ENCODE data around the gene TEAD1. TPM values are rescaled to one million over a fixed set of nuclear protein-coding genes. Genes with fewer than 3 reads are reported as not detected.

Gene TEAD1
- total and polyA plus RNA-seq, 10 of the 15 experiments (the other 5 are each of a cell fraction or from before 2014, with no cell fraction given), result 0.01 to 0.59 (median 0.04) TPM; not detected in 6

GRCh38 chr11:12798609-12799011, 124.4 kb downstream of the TEAD1 start:
- FAIRE-seq (no peak), DNase-seq (ENCODE audit: low read depth, low spot score) (no peak), ATAC-seq (no peak)
- ChIA-PET RAD21 (ENCODE audit: unreplicated experiment) (no interaction called here), CTCF (no interaction called here), POLR2A (no interaction called here), SMC1A (ENCODE audit: uncharacterized antibody, unreplicated experiment) (no interaction called here)
- H3K27ac ChIP-seq (ENCODE audit: control insufficient read depth, insufficient read depth), result no peak overlapping the region
- H3K9me3 ChIP-seq (replicated peaks; ENCODE audit: control insufficient read depth, insufficient read depth, low read length), result no peaks in the 10 kb centered on the region
- H3K79me2 ChIP-seq (ENCODE audit: control insufficient read depth, insufficient read depth, low read length), result no peaks in the 10 kb centered on the region
- no TSS peak for BruUV-seq (replicated peaks)
- TF ChIP-seq SIN3A (IDR thresholded peaks at IDR 0.05; ENCODE audit: low read depth, low read length) (no peak), ZBTB4 (CRISPR knock-in tag; IDR thresholded peaks at IDR 0.05) (no peak), LARP7 (IDR thresholded peaks at IDR 0.05) (no peak), RUNX3 (IDR thresholded peaks at IDR 0.05; ENCODE audit: low read length) (no peak), SREBF1 (IDR thresholded peaks at IDR 0.05; ENCODE audit: low read length) (no peak), PAX5 (IDR thresholded peaks at IDR 0.05; ENCODE audit: borderline replicate concordance, low read depth, low read length) (no peak), NFIC (IDR thresholded peaks at IDR 0.05; ENCODE audit: low read depth, low read length) (no peak), ZNF24 (IDR thresholded peaks at IDR 0.05) (no peak), NR2C2 (IDR thresholded peaks at IDR 0.05; ENCODE audit: borderline replicate concordance, control insufficient read depth, insufficient read length, low read depth) (no peak), RAD21 (IDR thresholded peaks at IDR 0.05; ENCODE audit: insufficient read depth, low read depth, low read length) (no peak), YBX1 (IDR thresholded peaks at IDR 0.05) (no peak), ZNF274 (IDR thresholded peaks at IDR 0.05; ENCODE audit: insufficient read depth, insufficient read length) (no peak), GABPA (IDR thresholded peaks at IDR 0.05; ENCODE audit: low read depth) (no peak), RBBP5 (conservative IDR thresholded peaks at IDR 0.05) (no peak), WRNIP1 (IDR thresholded peaks at IDR 0.05; ENCODE audit: borderline replicate concordance, low read depth, low read length) (no peak)
- peaks cover 0 to 1% of the 10 kb centered on the region in 2 experiments; a peak in 2 of 4 replicates for H3K27me3 ChIP-seq (replicated peaks in 1 of 2; ENCODE audit: control insufficient read depth in 2 of 2, insufficient read depth in 2 of 2, low read length in 1 of 2)
- no peak overlapping the region for H3K9ac ChIP-seq (ENCODE audit: control insufficient read depth, insufficient read depth, low read length)
- H3K36me3 ChIP-seq (ENCODE audit: control insufficient read depth in 2 of 2, insufficient read depth in 2 of 2, low read length in 1 of 2), result no peaks in the 10 kb centered on the region
- no peak overlapping the region for H2AFZ ChIP-seq (ENCODE audit: control insufficient read depth, low read depth, low read length)
- 26% methylated on average over 4 of the region's 4 CpGs for WGBS (ENCODE audit: insufficient coverage, insufficient replicate concordance, low lambda C conversion rate, missing lambda C conversion rate)
- intact Hi-C loops (cut with micrococcal nuclease; ENCODE audit: unreplicated experiment), result no loop called here
- H3K4me1 ChIP-seq (ENCODE audit: control insufficient read depth, insufficient read depth, low read length), result no peaks in the 10 kb centered on the region
- no peak overlapping the region for H3K4me2 ChIP-seq (ENCODE audit: control insufficient read depth, insufficient read depth)
- H4K20me1 ChIP-seq (ENCODE audit: control insufficient read depth, insufficient read depth), result no peaks in the 10 kb centered on the region
- in situ Hi-C loops (cut with MboI), result no loop called here
- H3K4me3 ChIP-seq, result no peak overlapping the region
